ENCODE results near the gene GABRG3.

- TF ChIP-seq CTCF (IDR thresholded peaks at IDR 0.05 in 2 of 3, conservative IDR thresholded peaks at IDR 0.05 in 1 of 3; ENCODE audit: insufficient read depth in 2 of 3, low read depth in 1 of 3, low read length in 3 of 3) (no peak), ZNF764 (CRISPR knock-in tag; IDR thresholded peaks at IDR 0.05; ENCODE audit: low read depth) (no peak), NFYB (IDR thresholded peaks at IDR 0.05; ENCODE audit: extremely low read depth, insufficient read length) (no peak), ETV6 (IDR thresholded peaks at IDR 0.05; ENCODE audit: borderline replicate concordance in 1 of 2, low read depth in 2 of 2, low read length in 1 of 2) (no peak), ETV6 (CRISPR knock-in tag; IDR thresholded peaks at IDR 0.05; ENCODE audit: borderline replicate concordance) (no peak), ZBTB33 (CRISPR knock-in tag; IDR thresholded peaks at IDR 0.05) (no peak), FOSL1 (tag; conservative IDR thresholded peaks at IDR 0.05) (no peak), MAZ (CRISPR knock-in tag; conservative IDR thresholded peaks at IDR 0.05 in 1 of 2, IDR thresholded peaks at IDR 0.05 in 1 of 2) (no peak), ZFP30 (CRISPR knock-in tag; IDR thresholded peaks at IDR 0.05; ENCODE audit: borderline replicate concordance) (no peak), SMARCB1 (IDR thresholded peaks at IDR 0.05; ENCODE audit: insufficient read length, low read depth) (no peak), KDM5B (IDR thresholded peaks at IDR 0.05; ENCODE audit: insufficient replicate concordance, low read depth, low read length) (no peak), ATF7 (IDR thresholded peaks at IDR 0.05) (no peak)
- TF ChIP-seq, protein P1, sequence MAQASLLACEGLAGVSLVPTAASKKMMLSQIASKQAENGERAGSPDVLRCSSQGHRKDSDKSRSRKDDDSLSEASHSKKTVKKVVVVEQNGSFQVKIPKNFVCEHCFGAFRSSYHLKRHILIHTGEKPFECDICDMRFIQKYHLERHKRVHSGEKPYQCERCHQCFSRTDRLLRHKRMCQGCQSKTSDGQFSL (CRISPR knock-in tag; IDR thresholded peaks at IDR 0.05): no peak
- TF ChIP-seq, protein P1 (tag; IDR thresholded peaks at IDR 0.05): no peak
Measured at GRCh38 chr15:27172821-27173220, 201.8 kb downstream of the GABRG3 start.

Data from K562 (cell line).